GM19240 (cell line): ENCODE measurements around the gene SPART.
"Not testable (repeated sequence)": the region's sequence is repeated elsewhere in the genome, so short reads cannot be mapped to it uniquely, and the experiment has no call there.

Experiments
- DNase-seq: peaks from one replicate; pipeline ENCODE4 v3.0.0; 2011; ENCODE audit warnings: low spot score; ENCODE audit not compliant: insufficient read length

Gene SPART

DNA sequence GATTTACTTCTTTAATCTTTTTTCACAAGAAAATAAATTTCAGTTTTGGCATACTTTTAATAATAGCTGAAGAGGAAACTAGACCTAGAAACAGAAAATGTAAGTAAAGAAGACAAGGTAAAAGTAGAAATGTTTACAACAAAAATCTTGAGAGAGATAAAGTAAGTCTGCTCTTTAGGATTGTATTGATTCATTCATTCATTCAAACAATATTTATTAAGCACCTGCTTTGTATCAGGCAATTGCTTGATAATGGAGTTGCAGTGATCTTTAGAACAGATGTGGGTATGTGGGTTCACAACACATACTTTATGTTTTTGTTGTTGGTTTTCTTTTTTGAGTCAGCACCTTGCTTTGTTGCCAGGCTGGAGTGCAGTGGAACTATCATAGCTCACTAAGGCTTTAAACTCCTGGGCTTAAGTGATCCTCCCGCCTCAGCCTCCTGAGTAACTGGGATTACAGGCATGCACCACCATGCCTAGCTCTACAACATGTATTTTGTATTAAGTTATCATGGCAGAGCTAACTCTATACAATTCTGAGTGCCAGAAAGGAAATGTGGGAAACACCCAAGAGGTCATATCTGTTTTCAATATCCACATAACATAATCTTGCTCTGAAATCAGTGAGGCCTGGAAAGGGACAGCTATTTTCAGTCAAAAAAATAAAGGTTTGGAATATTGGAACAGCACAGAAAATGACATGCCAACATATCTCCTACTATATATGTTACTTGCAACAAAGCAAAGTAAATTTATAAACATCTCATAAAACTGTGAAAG lies 8.8 kb upstream of the SPART start:
- no peak for DNase-seq

DNA sequence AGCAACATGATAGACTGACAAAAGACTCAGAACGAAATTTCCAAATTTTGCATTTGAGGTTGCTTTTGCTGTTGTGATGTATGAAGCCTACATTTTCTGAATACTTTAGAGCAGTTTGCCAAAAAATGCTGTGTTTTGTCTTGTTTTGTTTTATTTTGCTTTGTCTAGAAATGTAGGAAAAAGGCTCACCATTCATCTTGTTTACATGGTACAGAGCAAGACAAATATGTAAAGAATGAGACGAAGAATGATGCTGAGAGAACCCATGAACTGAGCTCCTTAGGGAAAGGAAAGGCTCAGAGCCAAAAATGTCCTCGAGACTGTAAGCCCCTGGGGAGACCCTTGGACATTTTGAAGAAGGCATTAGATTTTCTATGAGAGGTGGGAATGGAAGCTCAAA lies 6.8 kb upstream of the SPART start:
- no peak for DNase-seq

DNA sequence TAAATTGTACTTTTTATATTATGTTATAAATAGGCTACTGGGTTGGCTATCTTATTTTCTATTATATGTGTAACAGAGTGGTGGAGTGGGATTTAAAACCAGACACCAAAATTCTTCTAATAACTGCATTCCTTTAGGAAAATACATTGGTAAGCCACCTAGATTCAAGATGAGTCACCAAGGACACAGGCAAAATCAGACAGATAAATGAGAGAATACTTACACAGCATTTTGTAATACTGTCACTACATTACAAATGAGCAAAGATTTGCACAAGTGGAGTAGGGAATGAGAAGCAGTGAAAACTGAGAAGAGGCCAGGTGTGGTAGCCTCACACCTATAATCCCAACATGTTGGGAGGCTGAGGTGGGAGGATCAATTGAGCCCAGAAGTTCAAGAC lies 6.2 kb upstream of the SPART start:
- no peak for DNase-seq

DNA sequence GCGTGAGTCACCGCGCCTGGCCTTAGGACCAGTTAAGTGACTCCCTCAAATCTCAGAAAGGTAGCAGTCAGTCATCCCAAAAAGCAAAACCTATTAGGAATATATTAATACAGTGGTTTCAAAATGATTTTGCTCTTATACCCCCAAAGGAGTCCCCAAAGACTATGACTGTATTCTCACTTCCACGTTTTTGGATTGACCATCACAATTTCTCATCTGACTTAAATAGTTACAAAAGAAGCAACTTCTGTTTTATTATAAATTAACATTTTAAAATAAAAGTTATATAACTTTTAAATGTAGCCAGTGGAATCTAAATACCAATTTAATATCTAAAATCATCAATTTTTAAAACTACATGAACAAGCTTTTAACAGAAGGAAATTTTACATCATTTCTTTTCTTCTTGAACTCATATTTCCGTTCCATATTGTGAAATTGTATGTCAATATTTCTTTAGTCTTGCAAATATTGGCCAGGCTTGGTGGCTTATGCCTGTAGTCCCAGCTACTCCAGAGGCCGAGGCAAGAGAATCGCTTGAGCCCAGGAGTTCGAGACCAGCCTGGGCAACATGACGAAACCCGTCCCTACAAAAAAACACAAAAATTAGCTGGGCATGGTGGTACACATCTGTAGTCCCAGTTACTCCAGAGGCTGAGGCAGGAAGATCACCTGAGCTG lies 1.5 kb upstream of the SPART start:
- DNase-seq: no peak

DNA sequence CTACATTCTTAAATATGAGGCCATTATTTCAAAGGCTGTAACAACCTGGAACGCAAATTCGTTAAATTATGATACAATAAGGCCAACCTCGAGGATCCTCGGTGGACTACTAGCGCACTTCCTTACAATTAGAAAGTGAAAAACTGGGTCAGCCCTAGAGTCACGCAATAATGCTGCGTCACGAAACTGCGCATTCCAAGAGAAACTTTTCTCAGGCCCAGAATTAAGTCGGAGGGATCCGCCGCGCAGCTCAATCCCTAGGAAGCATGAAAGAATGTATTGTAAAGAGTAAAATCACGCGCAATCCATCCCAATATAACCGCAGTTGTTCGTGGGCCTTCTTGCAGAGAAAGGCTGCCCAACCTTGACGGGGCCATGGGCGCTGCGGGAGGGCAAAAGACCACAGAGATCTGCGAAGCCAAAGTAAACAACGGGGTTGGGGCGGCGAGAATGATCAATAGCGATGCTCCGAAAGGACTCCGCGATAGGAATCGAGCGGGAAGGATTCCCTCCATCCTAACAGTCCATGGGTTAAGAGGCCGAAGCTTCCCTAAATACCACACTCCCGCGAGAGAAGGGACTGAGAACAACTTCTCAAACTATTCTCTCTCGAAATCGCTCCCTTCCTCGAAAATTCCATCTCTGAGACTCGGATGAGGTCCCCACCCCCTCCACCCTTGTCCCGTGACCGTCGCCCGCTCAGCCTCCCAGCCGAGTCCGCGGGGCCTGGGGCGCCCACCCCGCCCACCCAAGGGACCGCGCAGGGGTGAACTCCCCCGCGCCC lies 564 bp downstream of the SPART start:
- DNase-seq: no peak

DNA sequence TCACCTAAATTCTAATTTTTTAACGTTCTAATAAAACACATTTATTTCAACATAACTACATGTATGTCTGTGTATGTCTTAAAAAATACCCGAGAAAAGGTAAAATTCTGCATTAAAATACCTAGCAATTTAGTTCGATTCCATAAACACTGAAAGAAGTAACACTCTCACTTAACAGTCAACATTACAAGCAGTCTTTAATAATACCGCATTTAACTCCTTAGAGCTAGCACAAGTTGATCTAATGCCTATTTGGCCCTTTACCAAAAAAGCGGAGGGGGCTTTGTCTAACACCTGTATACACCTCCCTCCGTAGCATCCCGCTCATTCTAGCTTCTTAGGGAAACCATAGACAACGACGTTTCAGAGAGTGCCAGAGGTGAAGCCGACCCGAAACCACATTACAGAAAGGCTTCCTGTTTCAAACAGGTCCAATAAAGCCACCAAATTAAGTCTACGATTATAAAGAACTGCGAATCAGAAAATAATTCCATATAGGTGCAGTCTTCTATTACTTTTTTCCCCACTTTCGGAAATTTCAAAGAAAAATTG lies 1.2 kb downstream of the SPART start:
- DNase-seq: no peak

DNA sequence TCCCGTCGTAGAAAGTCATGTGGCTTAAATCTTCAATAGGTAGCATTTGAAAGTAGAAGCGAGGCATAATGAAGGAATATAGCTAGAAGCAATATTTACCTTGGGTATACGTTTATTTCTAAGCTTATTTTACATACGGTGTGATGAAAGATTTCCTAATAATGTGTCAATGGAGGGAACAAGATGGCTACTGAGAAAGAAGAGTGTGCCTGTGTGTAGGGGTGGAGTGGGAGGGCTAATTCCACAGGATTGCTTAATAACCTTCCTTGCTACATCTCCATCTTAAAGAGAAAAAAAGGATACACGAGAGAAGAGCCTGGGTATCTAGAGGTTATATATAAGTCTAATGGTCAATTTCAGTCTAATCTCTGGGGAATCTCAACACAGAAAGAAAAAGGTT lies 2.0 kb downstream of the SPART start:
- DNase-seq: no peak

DNA sequence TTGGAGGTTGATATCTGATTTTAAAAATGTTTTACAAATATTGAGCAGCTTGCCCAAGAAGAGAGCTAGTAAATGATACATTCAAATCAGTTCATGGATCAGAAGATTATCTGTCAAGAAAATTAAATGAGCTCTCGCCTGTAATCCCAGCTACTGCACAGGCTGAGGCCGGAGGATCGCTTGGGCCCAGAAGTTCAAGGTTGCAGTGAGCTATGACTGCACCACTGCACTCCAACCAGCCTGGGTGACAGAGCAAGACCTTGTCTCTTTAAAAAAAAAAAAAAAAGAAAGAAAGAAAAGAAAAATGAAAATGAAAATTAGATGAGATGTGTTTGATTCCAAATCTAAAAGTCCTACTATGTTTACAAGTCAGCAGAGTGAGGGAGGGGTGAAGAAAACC lies 2.4 kb downstream of the SPART start:
- DNase-seq: no peak

DNA sequence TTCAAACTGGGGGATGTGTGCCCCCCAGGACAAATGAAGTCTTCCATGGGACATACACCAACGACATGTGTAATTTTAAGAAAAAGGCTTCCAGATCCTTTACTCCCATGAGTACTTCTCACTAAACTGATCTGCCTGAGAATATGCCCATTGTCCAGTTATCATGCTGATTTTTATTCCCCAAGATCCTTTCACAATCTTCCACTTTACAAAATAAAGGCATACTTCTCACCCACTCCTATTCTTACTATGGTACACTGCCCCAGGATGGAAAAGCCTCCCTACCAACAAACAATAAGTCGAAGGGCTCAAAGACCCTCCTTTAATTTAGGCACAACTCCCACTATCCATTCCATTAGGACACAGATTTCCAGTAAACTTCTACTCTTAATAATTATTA lies 3.5 kb downstream of the SPART start:
- DNase-seq: no peak

DNA sequence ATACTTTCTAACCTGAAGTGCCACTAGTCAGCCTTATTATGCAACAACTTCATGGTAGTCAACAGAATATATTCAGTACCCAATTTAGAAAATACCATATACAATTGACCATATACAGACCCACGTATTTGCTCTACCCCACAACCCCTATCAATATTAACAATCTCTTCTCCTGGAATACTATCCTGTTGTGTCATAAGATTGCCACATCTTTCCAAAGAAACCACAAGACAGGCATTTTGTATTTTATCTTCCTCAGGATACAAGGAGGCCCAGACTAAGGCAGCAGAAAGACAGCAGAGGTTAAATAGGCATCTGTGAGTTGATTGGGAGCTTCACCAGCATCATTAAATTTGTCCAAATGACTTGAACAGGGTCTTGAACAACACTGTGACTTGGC lies 4.5 kb downstream of the SPART start:
- DNase-seq: no peak

DNA sequence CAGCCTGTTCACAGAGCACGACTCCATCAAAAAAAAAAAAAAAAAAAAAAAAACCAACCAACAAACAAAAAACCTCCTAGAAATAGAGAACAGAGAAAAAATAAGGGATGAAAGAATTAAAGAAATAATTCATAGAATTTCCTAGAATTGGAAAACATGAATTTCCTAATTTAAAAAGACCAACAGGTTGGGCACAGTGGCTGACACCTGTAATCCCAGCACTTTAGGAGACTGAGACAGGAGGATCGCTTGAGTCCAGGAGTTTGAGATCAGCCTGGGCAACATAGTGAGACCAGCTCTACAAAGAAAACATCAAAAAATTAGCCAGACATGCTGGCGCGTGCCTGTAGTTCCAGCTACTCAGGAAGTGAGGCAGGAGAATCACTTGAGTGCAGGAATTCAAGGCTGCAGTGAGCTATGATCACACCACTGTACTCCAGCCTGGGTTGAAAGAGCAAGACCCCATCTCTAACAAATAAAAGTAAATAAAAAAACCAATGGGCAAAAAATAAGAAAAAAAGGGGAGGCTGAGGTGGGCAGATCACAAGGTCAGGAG lies 6.5 kb downstream of the SPART start:
- no peak for DNase-seq

DNA sequence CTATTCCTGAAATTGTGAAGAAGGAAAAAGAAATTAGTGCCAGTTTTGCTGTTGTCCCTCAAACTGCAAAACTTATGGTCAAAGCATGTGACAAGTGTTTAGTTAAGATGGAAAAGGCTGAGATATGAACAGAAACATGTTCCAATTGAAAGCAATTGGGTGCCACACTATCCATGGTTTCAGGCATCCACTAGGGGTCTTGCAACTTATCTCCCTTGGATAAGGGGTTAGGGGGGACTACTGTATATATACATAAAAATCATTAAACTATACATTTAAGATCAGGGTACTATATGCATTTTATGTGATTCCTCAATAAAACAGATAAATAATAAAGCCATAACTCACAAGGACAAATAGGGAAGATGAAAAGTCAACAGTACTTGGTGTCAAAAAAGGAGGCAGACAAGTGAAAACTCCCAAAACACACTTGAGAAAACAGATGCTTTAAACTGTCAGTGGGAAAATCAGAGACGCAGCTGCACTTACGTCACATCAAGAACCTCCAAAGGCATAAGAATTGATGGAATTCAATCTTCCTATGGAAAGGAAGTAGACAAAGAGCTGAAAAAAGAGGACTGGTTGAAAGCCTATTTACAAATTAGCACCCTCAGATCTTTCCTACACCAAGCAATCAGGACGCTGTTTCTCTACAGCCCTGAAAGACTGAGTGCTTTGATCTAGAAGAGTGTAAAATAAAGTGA lies 8.1 kb downstream of the SPART start:
- DNase-seq: no peak

DNA sequence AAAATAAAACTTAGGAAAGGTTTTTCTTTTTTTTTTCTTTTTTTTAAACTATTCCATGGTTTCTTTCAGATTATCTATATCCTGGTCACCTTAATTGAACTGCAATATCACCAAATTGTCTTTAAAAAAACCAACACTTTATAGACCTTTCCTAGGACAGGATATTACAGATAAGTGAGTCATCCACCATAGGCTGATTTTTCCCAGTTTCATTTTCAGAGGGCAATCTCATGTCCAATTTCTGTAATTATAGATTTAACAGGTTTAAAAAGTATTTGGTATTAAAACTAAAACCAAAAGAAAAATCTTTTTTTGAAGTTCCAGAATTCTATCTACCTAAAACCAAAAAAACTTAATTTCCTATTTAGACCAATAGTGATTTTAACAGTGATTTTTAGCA lies 13.2 kb downstream of the SPART start:
- no peak for DNase-seq

DNA sequence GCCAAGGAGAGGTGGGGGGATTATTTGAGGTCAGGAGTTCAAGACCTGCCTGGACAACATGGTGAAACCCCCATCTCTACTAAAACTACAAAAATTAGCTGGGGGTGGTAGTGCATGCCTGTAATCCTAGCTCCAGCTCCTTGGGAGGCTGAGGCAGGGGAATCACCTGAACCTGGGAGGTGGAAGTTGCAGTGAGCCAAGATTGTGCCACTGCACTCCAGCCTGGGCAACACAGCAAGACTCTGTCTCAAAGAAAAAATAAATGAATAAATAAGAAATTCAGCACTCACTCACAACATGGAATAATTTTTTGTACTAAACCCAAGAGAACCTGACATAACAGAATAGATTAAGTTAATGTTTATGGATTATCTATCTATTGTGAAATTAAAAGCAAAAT lies 13.9 kb downstream of the SPART start:
- DNase-seq: not testable (repeated sequence)

DNA sequence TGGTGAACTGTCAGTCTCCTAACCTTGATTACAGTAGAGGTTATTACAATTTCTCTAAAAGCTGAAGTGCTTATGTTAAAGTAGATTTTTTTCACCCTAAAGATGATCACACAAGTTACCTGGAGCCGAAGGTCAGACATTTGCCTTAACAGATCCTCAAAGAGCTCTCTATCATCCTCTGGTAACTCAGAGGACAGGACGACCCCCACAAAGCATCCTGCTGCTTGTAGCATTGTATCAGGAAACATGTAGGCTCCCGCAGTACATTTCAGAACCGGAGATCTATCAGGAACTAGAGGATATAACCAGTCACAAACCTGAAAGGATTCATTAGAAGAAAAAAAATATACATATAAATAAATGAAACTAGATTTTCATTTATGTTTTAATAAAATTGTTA lies 14.9 kb downstream of the SPART start:
- DNase-seq: no peak

DNA sequence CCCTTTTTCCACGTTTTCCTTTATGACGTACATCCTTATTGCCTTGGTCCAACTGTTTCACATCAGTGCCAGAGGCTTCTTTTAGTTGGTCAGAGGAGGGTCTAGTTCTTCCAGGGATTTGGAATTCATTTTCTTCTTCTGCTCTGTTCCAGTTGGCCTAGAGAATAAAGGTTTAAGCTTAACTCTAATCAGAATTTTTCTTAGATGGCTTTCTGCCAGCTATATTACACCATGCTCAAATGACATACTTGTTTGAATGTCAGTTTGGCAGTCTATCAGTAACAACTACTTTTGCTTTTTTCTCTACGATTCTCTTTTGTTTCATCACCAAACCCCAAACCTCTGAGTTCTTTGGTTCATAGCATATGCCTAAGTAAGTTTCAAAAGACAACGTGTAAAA lies 16.8 kb downstream of the SPART start:
- no peak for DNase-seq

DNA sequence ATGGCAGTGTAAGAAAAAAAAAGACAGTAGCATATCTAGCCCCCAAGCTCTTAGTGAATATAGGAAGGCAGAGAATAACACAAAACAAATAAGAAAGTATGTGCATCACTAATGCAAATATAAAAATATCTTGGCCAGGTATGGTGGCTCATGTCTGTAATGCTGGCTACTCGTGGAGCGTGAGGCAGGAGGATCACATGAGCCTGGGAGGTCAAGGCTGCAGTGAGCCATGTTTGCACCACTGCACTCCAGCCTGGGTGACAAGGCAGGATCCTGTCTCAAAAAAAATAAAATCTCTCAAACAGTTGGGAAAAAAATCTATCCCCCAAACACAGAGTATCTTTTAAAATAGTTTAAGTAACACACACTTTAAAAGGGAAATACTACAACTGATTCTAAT lies 17.4 kb downstream of the SPART start:
- DNase-seq: no peak

DNA sequence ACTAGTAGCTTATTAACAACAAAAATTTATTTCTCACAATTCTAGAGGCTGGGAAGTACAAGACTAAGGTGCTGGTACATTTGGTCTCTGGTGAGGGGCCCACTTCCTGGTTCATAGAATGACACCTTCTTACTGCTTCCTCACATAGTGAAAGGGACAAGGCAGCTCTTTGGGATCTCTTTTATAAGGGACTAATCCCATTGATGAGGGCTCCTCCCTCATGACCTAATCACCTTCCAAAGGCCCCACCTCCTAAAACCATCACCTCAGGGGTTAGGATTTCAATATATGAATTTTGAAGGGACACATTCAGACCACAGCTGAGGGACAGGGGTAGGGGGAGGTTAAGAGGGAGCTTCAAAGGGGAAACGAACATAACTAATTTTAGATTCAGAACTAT lies 20.3 kb downstream of the SPART start:
- DNase-seq: no peak

DNA sequence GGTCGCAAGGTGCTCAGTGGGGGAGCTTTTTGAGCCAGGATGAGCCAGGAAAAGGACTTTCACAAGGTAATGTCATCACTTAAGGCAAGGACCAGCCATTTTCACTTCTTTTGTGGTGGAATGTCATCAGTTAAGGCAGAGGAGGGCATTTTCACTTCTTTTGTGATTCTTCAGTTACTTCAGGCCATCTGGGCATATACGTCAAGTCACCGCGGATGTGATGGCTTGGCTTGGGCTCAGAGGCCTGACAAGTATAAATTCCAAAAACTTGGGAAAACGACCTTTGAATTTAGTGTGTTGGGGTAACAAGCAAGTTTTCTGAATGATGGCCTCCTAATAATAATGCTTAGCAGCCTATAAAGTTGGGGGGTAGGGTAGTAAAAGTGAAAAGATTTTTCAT lies 21.3 kb downstream of the SPART start:
- not testable (repeated sequence) for DNase-seq

DNA sequence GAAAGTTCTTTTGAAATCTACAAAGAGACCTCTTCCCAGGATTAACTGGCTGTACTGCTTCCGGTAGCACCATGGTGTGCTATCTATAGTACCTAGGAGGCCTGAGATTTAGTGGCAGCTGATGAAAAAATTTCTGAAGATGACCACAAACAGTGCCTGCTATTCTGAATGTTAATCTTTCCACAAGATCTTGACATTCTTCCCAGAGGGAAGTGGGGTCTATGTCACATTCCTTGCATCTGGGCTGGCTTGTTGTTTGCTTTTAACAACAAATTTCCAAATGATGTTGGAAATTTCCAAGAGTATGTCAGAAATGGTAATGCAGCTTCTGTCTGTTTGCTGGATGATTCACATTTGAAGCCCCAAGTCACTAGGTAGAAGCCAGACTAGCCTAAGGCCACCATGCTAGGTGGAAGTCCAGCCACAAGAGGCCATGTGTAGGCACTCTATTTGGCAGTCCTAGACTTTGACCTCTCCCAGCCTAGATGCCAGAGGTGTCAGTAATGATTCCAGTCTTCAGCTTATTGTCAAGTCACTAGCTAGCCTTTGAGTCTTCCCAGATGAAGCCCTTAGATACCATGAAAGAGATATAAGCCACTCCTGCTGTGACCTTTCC lies 22.1 kb downstream of the SPART start:
- DNase-seq: no peak

DNA sequence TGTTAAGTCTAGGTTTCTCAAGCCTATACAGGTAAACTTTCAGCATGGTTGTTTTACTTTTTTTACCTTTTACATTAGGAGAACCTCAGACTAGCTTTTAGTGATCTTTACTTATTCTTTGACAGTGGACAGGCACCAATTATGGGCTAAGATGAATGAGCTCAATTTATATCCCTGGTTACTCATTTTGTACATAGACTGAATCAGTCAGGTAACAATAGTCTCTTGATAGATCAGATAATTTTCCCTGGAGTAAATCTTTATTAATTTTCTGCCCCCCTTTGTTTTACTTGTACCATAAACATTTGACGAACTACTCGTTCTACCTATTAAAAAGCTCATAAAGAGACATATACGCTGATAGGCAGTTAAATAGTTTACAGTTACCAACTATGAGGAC lies 22.8 kb downstream of the SPART start:
- DNase-seq: no peak
